ENCODE measurements around the gene EYA2. TPM values are rescaled to one million over a fixed set of nuclear protein-coding genes. Genes with fewer than 3 reads are reported as not detected.
A peak's percentile ranks its signal among the peaks of the same experiment; 100 is the strongest.
"Not testable (repeated sequence)": the region's sequence is repeated elsewhere in the genome, so short reads cannot be mapped to it uniquely, and the experiment has no call there.

EYA2 gene
- total and polyA plus RNA-seq, 5 experiments from 2014 or later: not detected

- Mint-ChIP-seq H3K27ac (no peak overlapping the region), H3K9me3 (peaks cover 0 to 21% (median 3%) of the 10 kb centered on the region in 9 donors), H3K4me3 (no peak overlapping the region), H3K4me1 (no peaks in the 10 kb centered on the region), H3K36me3 (peaks cover 0 to 8% (median 0%) of the 10 kb centered on the region in 3 donors), H3K27me3 (peaks cover 0 to 14% (median 4%) of the 10 kb centered on the region in 5 donors)
- POLR2A ChIA-PET: no interaction called here
- ATAC-seq (no peak), DNase-seq (no peak)
Observed at GRCh38 chr20:46953596-46953995, 59.0 kb downstream of the EYA2 start.

GRCh38 chr20:46954490-46955038 is 59.9 kb downstream of the EYA2 start:
- H3K4me3 Mint-ChIP-seq: no peak overlapping the region
- peaks cover 3 to 17% (median 5%) of the 10 kb centered on the region in 5 donors for H3K27me3 Mint-ChIP-seq
- POLR2A ChIA-PET: no interaction called here
- peak overlapping the region in 1 of 10 donors; percentile 63 for H3K27ac Mint-ChIP-seq
- peaks cover 0 to 8% (median 0%) of the 10 kb centered on the region in 3 donors for H3K36me3 Mint-ChIP-seq
- H3K9me3 Mint-ChIP-seq: peaks cover 0 to 23% (median 3%) of the 10 kb centered on the region in 9 donors
- no peaks in the 10 kb centered on the region for H3K4me1 Mint-ChIP-seq
- no peak for ATAC-seq
- DNase-seq: no peak

- POLR2A ChIA-PET: no interaction called here
- no peak for DNase-seq
- no peak for ATAC-seq
- H3K4me1 Mint-ChIP-seq: no peaks in the 10 kb centered on the region
- H3K27me3 Mint-ChIP-seq: peaks cover 3 to 20% (median 14%) of the 10 kb centered on the region in 5 donors
- peaks cover 0 to 8% (median 0%) of the 10 kb centered on the region in 3 donors for H3K36me3 Mint-ChIP-seq
- H3K27ac Mint-ChIP-seq: peak overlapping the region in 1 of 10 donors; percentile 65
- no peak overlapping the region for H3K4me3 Mint-ChIP-seq
- peaks cover 0 to 23% (median 3%) of the 10 kb centered on the region in 9 donors for H3K9me3 Mint-ChIP-seq
Observed at GRCh38 chr20:46955601-46956556, 61.2 kb downstream of the EYA2 start.

- Mint-ChIP-seq H3K4me1 (no peaks in the 10 kb centered on the region), H3K9me3 (peaks cover 0 to 23% (median 4%) of the 10 kb centered on the region in 9 donors), H3K27ac (peak overlapping the region in 1 of 10 donors; percentile 30), H3K36me3 (peaks cover 0 to 8% (median 0%) of the 10 kb centered on the region in 3 donors), H3K27me3 (peaks cover 2 to 30% (median 17%) of the 10 kb centered on the region in 5 donors), H3K4me3 (no peak overlapping the region)
- DNase-seq (no peak), ATAC-seq (no peak)
- POLR2A ChIA-PET: no interaction called here
Observed at GRCh38 chr20:46959081-46959692, 64.5 kb downstream of the EYA2 start.

GRCh38 chr20:46959821-46960220 is 65.2 kb downstream of the EYA2 start:
- POLR2A ChIA-PET: no interaction called here
- Mint-ChIP-seq H3K27me3 (peaks cover 2 to 35% (median 17%) of the 10 kb centered on the region in 5 donors), H3K4me1 (no peaks in the 10 kb centered on the region), H3K9me3 (peaks cover 0 to 23% (median 4%) of the 10 kb centered on the region in 9 donors), H3K36me3 (peaks cover 0 to 8% (median 0%) of the 10 kb centered on the region in 3 donors), H3K27ac (no peak overlapping the region), H3K4me3 (no peak overlapping the region)
- DNase-seq: no peak
- ATAC-seq: no peak

GRCh38 chr20:46960536-46960935 is 65.9 kb downstream of the EYA2 start:
- H3K27ac Mint-ChIP-seq: no peak overlapping the region
- ATAC-seq: no peak
- H3K9me3 Mint-ChIP-seq: peaks cover 0 to 23% (median 4%) of the 10 kb centered on the region in 9 donors
- DNase-seq: no peak
- peaks cover 0 to 8% (median 0%) of the 10 kb centered on the region in 3 donors for H3K36me3 Mint-ChIP-seq
- POLR2A ChIA-PET: no interaction called here
- peaks cover 2 to 35% (median 17%) of the 10 kb centered on the region in 5 donors for H3K27me3 Mint-ChIP-seq
- H3K4me3 Mint-ChIP-seq: no peak overlapping the region
- H3K4me1 Mint-ChIP-seq: no peaks in the 10 kb centered on the region

- Mint-ChIP-seq H3K27me3 (peaks cover 2 to 35% (median 20%) of the 10 kb centered on the region in 5 donors), H3K9me3 (peaks cover 0 to 16% (median 3%) of the 10 kb centered on the region in 9 donors)
- POLR2A ChIA-PET, H3K36me3 Mint-ChIP-seq, H3K4me3 Mint-ChIP-seq, H3K27ac Mint-ChIP-seq, ATAC-seq, DNase-seq, H3K4me1 Mint-ChIP-seq: not testable (repeated sequence)
Observed at GRCh38 chr20:46961968-46962367, 67.3 kb downstream of the EYA2 start.

- Mint-ChIP-seq H3K27ac (no peak overlapping the region), H3K36me3 (peaks cover 0 to 3% (median 2%) of the 10 kb centered on the region in 3 donors), H3K4me3 (no peak overlapping the region), H3K27me3 (peaks cover 4 to 35% (median 20%) of the 10 kb centered on the region in 5 donors), H3K4me1 (no peaks in the 10 kb centered on the region), H3K9me3 (peaks cover 0 to 11% (median 4%) of the 10 kb centered on the region in 9 donors)
- ATAC-seq: no peak
- DNase-seq: no peak
- POLR2A ChIA-PET: no interaction called here
Observed at GRCh38 chr20:46962452-46963195, 68.0 kb downstream of the EYA2 start.

GRCh38 chr20:46963196-46963529 is 68.5 kb downstream of the EYA2 start:
- Mint-ChIP-seq H3K27ac (no peak overlapping the region), H3K4me1 (no peaks in the 10 kb centered on the region)
- POLR2A ChIA-PET: no interaction called here

GRCh38 chr20:46963758-46964617 is 69.3 kb downstream of the EYA2 start:
- POLR2A ChIA-PET: no interaction called here
- peaks cover 0 to 2% (median 0%) of the 10 kb centered on the region in 3 donors for H3K36me3 Mint-ChIP-seq
- peaks cover 0 to 7% (median 0%) of the 10 kb centered on the region in 9 donors for H3K9me3 Mint-ChIP-seq
- DNase-seq (no peak), ATAC-seq (no peak)
- H3K4me1 Mint-ChIP-seq: no peaks in the 10 kb centered on the region
- H3K27me3 Mint-ChIP-seq: peaks cover 4 to 36% (median 16%) of the 10 kb centered on the region in 5 donors
- H3K4me3 Mint-ChIP-seq: no peak overlapping the region
- no peak overlapping the region for H3K27ac Mint-ChIP-seq

More at GRCh38 chr20:46963196-46963529, 68.5 kb downstream of the EYA2 start:
- no peak for DNase-seq
- Mint-ChIP-seq H3K36me3 (peaks cover 0 to 2% (median 0%) of the 10 kb centered on the region in 3 donors), H3K27me3 (peaks cover 4 to 35% (median 20%) of the 10 kb centered on the region in 5 donors), H3K9me3 (peaks cover 0 to 7% (median 3%) of the 10 kb centered on the region in 9 donors), H3K4me3 (no peak overlapping the region)
- no peak for ATAC-seq

- no peak overlapping the region for H3K4me3 Mint-ChIP-seq
- H3K27ac Mint-ChIP-seq: no peak overlapping the region
- peaks cover 0 to 7% (median 0%) of the 10 kb centered on the region in 9 donors for H3K9me3 Mint-ChIP-seq
- no peak for ATAC-seq
- no peak for DNase-seq
- POLR2A ChIA-PET: no interaction called here
- peaks cover 0 to 2% (median 0%) of the 10 kb centered on the region in 4 donors for H3K4me1 Mint-ChIP-seq
- H3K27me3 Mint-ChIP-seq: peaks cover 4 to 34% (median 13%) of the 10 kb centered on the region in 5 donors
- peaks cover 0 to 2% (median 0%) of the 10 kb centered on the region in 3 donors for H3K36me3 Mint-ChIP-seq
Observed at GRCh38 chr20:46964618-46965455, 70.2 kb downstream of the EYA2 start.

Measured in naive thymus-derived CD8-positive, alpha-beta T cell (primary cell).